GM18526 (cell line): ENCODE data around the gene EPB41L2.

Experiments
- POLR2A ChIP-seq: IDR thresholded peaks from 3 replicates; pipeline ENCODE4 v1.6.1; 2011; ENCODE audit not compliant: insufficient read length; ENCODE audit errors: extremely low read depth

EPB41L2 gene

GRCh38 chr6:130975325-130975724 is 87.7 kb downstream of the EPB41L2 start:
- no peak for TF ChIP-seq POLR2A

DNA sequence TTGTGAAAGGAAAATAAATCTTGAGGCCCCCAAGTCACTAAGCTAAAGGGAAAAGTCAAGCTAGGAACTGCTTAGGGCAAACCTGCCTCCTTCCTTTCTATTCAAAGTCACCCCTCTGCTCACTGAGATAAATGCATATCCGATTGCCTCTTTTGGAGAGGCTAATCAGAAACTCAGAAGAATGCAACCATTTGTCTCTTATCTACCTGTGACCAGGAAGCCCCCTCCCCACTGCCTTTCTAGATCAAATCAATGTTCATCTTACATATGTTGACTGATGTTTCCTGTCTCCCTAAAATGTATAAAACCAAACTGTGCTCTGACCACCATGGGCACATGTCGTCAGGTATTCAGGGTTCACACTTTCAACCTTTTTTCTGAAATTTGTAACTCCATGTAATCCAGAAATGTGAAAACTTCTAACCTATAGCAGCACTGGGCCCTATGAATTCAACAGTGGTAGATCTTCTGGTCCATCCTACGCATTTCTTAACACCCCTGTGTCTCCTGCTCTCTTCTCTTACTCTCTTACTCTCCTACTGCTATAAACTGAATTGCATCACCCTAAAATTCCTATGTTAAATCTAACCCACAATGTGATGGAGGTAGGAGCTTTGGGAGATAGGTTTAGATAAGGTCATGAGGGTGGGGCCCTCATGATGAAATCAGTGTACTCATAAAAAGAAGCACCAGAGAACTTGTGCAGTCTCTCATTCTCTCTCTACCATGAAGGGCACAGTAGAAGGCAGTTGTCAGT is 89.3 kb downstream of the EPB41L2 start:
- no peak for TF ChIP-seq POLR2A

DNA sequence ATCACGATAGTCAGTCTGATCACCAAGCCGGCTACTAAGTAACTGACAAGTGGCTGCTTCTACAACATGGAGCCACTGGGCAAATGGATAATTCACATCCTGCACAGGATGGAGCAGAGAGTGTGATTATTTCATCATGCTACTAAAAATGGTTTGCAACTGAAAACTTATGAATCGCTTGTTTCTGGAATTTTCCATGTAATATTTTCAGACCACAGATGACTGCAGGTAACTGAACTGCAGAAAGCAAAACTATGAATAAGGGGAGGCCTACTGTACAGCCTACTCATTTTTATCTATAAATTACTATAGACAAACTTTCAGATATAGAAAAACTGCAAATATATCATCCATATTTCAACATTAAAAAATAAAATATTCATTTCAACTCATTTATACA is 91.5 kb downstream of the EPB41L2 start:
- TF ChIP-seq POLR2A, result no peak

GRCh38 chr6:130970839-130971410 is 92.1 kb downstream of the EPB41L2 start:
- TF ChIP-seq POLR2A, result no peak

GRCh38 chr6:130969791-130970491 is 93.1 kb downstream of the EPB41L2 start:
- TF ChIP-seq POLR2A, result no peak

DNA sequence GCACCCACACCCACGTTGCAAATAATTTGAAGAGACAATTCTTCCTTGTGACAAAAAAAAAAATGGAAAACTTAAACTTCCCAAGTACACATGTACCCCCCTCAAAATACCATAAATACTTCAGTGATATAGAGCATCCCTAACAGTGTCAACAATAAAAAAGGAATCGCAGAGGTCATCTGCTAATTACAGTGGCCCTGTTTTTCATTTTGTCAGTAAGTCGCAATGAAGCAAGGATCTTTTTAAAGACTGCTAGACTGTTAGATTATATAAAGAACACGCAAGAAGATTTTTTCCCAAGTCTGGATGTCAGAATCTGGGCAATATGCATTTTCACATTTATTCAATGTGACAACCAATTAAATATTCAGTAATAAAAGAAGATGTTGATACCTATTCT is 93.9 kb downstream of the EPB41L2 start:
- no peak for TF ChIP-seq POLR2A

- TF ChIP-seq POLR2A, result no peak
Measured at GRCh38 chr6:130968476-130968875, 94.6 kb downstream of the EPB41L2 start.

- no peak for TF ChIP-seq POLR2A
Measured at GRCh38 chr6:130967502-130968445, 95.3 kb downstream of the EPB41L2 start.

- TF ChIP-seq POLR2A, result no peak
Measured at GRCh38 chr6:130966344-130966980, 96.6 kb downstream of the EPB41L2 start.

DNA sequence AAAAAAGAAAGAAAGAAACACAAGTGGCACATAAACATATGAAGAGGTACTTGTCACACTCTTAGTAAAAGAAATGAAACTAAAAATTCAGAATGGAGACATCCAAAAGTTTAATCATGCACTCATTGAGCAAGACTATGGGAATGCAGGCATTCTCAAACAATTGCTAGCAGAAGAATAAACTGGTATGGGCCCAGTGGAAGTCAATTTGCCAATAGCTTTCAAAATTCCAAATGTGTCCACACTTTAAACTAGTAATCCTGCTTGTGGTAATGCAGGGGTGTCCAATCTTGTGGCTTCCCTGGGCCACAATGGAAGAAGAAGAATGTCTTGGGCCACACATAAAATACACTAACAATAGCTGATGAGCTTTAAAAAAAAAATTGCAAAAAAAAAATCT is 97.4 kb downstream of the EPB41L2 start:
- no peak for TF ChIP-seq POLR2A

- no peak for TF ChIP-seq POLR2A
Measured at GRCh38 chr6:130964808-130965604, 98.0 kb downstream of the EPB41L2 start.

GRCh38 chr6:130964289-130964688 is 98.8 kb downstream of the EPB41L2 start:
- TF ChIP-seq POLR2A, result no peak

DNA sequence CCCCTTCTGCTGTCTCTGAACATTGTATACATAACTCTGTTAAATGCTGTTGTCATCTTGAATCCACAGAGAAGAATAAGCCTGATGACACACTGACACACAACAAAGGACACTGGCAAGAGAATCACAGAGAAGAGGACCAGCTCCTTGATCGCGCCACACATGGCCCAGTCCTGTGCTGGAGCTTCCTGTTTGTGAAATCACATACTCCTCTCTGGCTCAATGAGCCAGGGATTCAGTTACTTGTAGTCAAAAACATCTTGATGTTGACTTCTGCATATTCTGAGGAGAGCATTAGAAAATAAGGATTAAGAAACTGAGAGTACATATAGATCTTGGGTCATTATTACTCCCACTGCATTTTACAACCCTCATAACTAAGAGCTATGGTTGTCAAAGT is 100.1 kb downstream of the EPB41L2 start:
- TF ChIP-seq POLR2A, result no peak

DNA sequence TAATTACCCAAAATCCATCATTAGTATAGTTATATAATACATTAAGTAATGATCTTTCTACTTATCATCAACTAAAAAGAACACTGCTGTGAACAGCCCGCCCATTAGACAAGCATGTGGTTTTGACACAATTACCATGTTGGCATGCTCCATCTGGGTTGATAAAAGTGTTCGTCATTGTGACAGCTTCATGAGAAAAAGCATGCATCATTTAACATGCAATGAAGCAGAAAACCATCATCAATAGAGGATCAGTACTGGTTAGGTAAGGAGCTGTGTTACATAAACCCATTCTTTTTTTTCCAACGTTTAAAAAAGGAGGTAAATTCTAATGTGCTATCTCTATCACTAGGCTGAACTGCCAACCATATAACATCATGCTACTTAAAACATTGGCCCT is 101.9 kb downstream of the EPB41L2 start:
- no peak for TF ChIP-seq POLR2A
